GM11168 (cell line): ENCODE measurements around the gene TMEM52B.
"Not testable (repeated sequence)": the region's sequence is repeated elsewhere in the genome, so short reads cannot be mapped to it uniquely, and the experiment has no call there.

Source experiments
- in situ Hi-C: fragments of 300-500 bp; cut with MboI; formaldehyde crosslinking; loops from one replicate; pipeline ENCODE4 v1.12.0; 2022; ENCODE audit warnings: low sequenced_read_pairs; ENCODE audit not compliant: unreplicated experiment

The TMEM52B gene

GRCh38 chr12:10205220-10205807, 26.5 kb downstream of the TMEM52B start:
- in situ Hi-C loops, result no loop called here

- in situ Hi-C loops, result no loop called here
These were observed 28.3 kb downstream of the TMEM52B start for GRCh38 chr12:10207136-10207535.

GRCh38 chr12:10210225-10210624, 31.4 kb downstream of the TMEM52B start:
- in situ Hi-C loops, result no loop called here

- in situ Hi-C loops, result no loop called here
These were observed 32.5 kb downstream of the TMEM52B start for GRCh38 chr12:10211101-10211939.

- in situ Hi-C loops, result no loop called here
These were observed 33.3 kb downstream of the TMEM52B start for GRCh38 chr12:10211940-10212738.

- in situ Hi-C loops, result no loop called here
These were observed 33.9 kb downstream of the TMEM52B start, which contains the start of gene GABARAPL1 for GRCh38 chr12:10212739-10213131. Gene GABARAPL1 (plus strand): TSS chr12:10212877. CDS start chr12:10213130, 253 bp downstream.

GRCh38 chr12:10213168-10214135, 34.6 kb downstream of the TMEM52B start:
- in situ Hi-C loops, result no loop called here

- in situ Hi-C loops, result no loop called here
These were observed 35.5 kb downstream of the TMEM52B start for GRCh38 chr12:10214136-10214894.

GRCh38 chr12:10214895-10215267, 36.0 kb downstream of the TMEM52B start:
- in situ Hi-C loops, result no loop called here

GRCh38 chr12:10215436-10215835, 36.6 kb downstream of the TMEM52B start:
- in situ Hi-C loops, result no loop called here

GRCh38 chr12:10215946-10216345, 37.1 kb downstream of the TMEM52B start:
- in situ Hi-C loops, result not testable (repeated sequence)

- in situ Hi-C loops, result no loop called here
These were observed 39.2 kb downstream of the TMEM52B start for GRCh38 chr12:10218021-10218420.

GRCh38 chr12:10220398-10221077, 41.7 kb downstream of the TMEM52B start:
- in situ Hi-C loops, result no loop called here

GRCh38 chr12:10221846-10222245, 43.0 kb downstream of the TMEM52B start:
- in situ Hi-C loops, result no loop called here

GRCh38 chr12:10223208-10223607, 44.4 kb downstream of the TMEM52B start:
- in situ Hi-C loops, result no loop called here

- in situ Hi-C loops, result not testable (repeated sequence)
These were observed 46.6 kb downstream of the TMEM52B start for GRCh38 chr12:10225426-10225825.

GRCh38 chr12:10226086-10226485, 47.3 kb downstream of the TMEM52B start:
- in situ Hi-C loops, result no loop called here

GRCh38 chr12:10226731-10227130, 47.9 kb downstream of the TMEM52B start:
- in situ Hi-C loops, result no loop called here

- in situ Hi-C loops, result no loop called here
These were observed 48.8 kb downstream of the TMEM52B start for GRCh38 chr12:10227648-10228047.
